Measurements from ENCODE around the gene SPEF1.

SPEF1 gene

GRCh38 chr20:3730803-3731672 lies 50.2 kb downstream of the SPEF1 start:
- H3K27ac ChIP-seq = no peak overlapping the region

GRCh38 chr20:3729811-3730540 lies 51.3 kb downstream of the SPEF1 start:
- H3K27ac ChIP-seq = no peak overlapping the region
- no peak for TF ChIP-seq CTCF (IDR thresholded peaks at IDR 0.05)
- peaks cover 0 to 9% (median 0%) of the 10 kb centered on the region in 4 donors for H3K4me1 ChIP-seq

More at GRCh38 chr20:3730803-3731672, 50.2 kb downstream of the SPEF1 start:
- intact Hi-C loops (cut with DNase I; ENCODE audit: low total_unique reads) = no loop called here
- DNase-seq = no peak
- TF ChIP-seq CTCF (IDR thresholded peaks at IDR 0.05) = no peak
- Histone ChIP-seq H3K4me1 (peaks cover 0 to 9% (median 0%) of the 10 kb centered on the region in 4 donors), H3K36me3 (no peaks in the 10 kb centered on the region), H3K9me3 (no peaks in the 10 kb centered on the region), H3K4me3 (no peak overlapping the region), H3K27me3 (peaks cover 0 to 55% of the 10 kb centered on the region in 2 donors)

GRCh38 chr20:3729378-3729777 lies 51.9 kb downstream of the SPEF1 start:
- no peaks in the 10 kb centered on the region for H3K9me3 ChIP-seq
- TF ChIP-seq CTCF (IDR thresholded peaks at IDR 0.05) = no peak
- peaks cover 0 to 9% (median 0%) of the 10 kb centered on the region in 4 donors for H3K4me1 ChIP-seq
- intact Hi-C loops (cut with DNase I; ENCODE audit: low total_unique reads) = no loop called here
- no peak overlapping the region for H3K4me3 ChIP-seq
- H3K36me3 ChIP-seq = no peaks in the 10 kb centered on the region
- peaks cover 0 to 62% of the 10 kb centered on the region in 2 donors for H3K27me3 ChIP-seq
- H3K27ac ChIP-seq = no peak overlapping the region
- DNase-seq = no peak

More at GRCh38 chr20:3729811-3730540, 51.3 kb downstream of the SPEF1 start:
- Histone ChIP-seq H3K4me3 (no peak overlapping the region), H3K27me3 (peaks cover 0 to 62% of the 10 kb centered on the region in 2 donors), H3K36me3 (no peaks in the 10 kb centered on the region), H3K9me3 (no peaks in the 10 kb centered on the region)
- intact Hi-C loops (cut with DNase I; ENCODE audit: low total_unique reads) = no loop called here
- DNase-seq = no peak

GRCh38 chr20:3728876-3729275 lies 52.4 kb downstream of the SPEF1 start:
- Histone ChIP-seq H3K27me3 (peaks cover 0 to 62% of the 10 kb centered on the region in 2 donors), H3K4me1 (peaks cover 0 to 9% (median 0%) of the 10 kb centered on the region in 4 donors), H3K4me3 (no peak overlapping the region), H3K27ac (no peak overlapping the region), H3K36me3 (no peaks in the 10 kb centered on the region), H3K9me3 (no peaks in the 10 kb centered on the region)
- no peak for DNase-seq
- intact Hi-C loops (cut with DNase I; ENCODE audit: low total_unique reads) = no loop called here
- TF ChIP-seq CTCF (IDR thresholded peaks at IDR 0.05) = no peak

- Histone ChIP-seq H3K27ac (no peak overlapping the region), H3K4me1 (peaks cover 0 to 9% (median 0%) of the 10 kb centered on the region in 4 donors), H3K27me3 (peaks cover 0 to 59% of the 10 kb centered on the region in 2 donors), H3K36me3 (no peaks in the 10 kb centered on the region), H3K9me3 (no peaks in the 10 kb centered on the region), H3K4me3 (no peak overlapping the region)
- intact Hi-C loops (cut with DNase I; ENCODE audit: low total_unique reads) = no loop called here
- no peak for DNase-seq
- TF ChIP-seq CTCF (IDR thresholded peaks at IDR 0.05) = no peak
These were observed 52.9 kb downstream of the SPEF1 start for GRCh38 chr20:3728354-3728753.

Data from tibial artery (tissue), 4 donors.